ENCODE data around the gene PLEKHM3.

DNA sequence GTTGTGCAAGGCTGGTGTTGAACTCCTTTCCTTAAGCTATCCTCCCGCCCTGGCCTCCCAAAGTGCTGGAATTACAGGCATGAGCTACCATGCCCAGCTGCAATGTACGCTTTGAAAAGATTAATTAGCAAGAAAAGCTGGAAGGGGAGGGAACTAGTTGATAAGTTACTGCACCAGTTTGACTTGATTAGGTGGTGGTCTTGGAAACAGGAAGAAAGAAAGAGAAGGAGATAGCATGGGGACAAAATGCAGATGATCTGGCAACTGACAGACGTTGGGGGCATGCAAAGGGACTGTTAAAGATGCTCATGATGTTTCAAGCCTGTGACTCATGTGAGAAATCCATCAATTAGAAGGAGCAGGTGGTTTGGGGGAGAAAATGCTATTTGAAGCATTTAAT lies 68.6 kb downstream of the PLEKHM3 start:
- TF ChIP-seq POLR2A (IDR thresholded peaks at IDR 0.05), result no peak
- TF ChIP-seq, protein P1, sequence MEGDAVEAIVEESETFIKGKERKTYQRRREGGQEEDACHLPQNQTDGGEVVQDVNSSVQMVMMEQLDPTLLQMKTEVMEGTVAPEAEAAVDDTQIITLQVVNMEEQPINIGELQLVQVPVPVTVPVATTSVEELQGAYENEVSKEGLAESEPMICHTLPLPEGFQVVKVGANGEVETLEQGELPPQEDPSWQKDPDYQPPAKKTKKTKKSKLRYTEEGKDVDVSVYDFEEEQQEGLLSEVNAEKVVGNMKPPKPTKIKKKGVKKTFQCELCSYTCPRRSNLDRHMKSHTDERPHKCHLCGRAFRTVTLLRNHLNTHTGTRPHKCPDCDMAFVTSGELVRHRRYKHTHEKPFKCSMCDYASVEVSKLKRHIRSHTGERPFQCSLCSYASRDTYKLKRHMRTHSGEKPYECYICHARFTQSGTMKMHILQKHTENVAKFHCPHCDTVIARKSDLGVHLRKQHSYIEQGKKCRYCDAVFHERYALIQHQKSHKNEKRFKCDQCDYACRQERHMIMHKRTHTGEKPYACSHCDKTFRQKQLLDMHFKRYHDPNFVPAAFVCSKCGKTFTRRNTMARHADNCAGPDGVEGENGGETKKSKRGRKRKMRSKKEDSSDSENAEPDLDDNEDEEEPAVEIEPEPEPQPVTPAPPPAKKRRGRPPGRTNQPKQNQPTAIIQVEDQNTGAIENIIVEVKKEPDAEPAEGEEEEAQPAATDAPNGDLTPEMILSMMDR (IDR thresholded peaks at IDR 0.05), result no peak

All from right lobe of liver (tissue), 4 donors.